Testis (tissue), 2 donors: ENCODE data around the gene SLCO3A1.

Experiments
- POLR2A ChIP-seq: fragments of 450-650 bp; IDR thresholded peaks from one replicate; pipeline ENCODE4 v1.6.1; 2017; ENCODE audit warnings: antibody characterized with exemption, mild to moderate bottlenecking, moderate library complexity
- TF ChIP-seq, protein P1 (sequence below), 3 experiments: fragments of 450-650 bp in 2 of 3; fragments of 200-600 bp in 1 of 3; sonication (generic) in 1 of 3; IDR thresholded peaks; one replicate each; pipeline ENCODE4 v1.5.1; 2016 to 2019; ENCODE audit warnings: antibody characterized with exemption in 3 of 3, mild to moderate bottlenecking in 2 of 3, moderate library complexity in 1 of 3

DNA sequence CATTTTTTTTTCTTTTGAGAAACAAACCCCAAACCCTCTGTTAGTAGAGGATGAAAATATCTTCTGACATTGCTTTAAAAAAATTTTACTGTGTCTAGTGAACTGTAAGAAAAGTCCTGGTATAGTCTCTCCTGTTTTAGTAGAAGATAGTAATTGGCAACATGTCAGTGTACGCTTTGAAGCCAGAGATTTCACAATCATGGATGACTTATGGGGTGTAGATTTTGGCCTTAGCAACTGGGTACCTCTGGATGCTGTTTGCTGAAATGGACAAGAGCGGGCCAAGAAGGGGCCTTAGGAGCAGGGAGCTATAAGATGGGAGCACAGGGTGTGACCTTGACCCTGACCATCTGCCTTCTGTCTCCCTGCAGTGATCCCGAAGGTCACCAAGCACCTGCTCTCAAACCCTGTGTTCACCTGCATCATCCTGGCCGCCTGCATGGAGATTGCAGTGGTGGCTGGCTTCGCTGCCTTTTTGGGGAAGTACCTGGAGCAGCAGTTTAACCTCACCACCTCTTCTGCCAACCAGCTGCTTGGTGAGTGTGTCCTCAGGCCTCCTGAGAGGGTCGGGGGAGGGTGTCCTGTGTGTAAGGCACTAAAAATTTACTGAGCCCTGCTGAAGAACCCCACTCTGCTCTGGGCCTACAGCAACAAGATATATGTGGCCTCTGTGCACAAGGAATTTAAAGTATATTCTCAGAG is 266.7 kb downstream of the SLCO3A1 start:
- TF ChIP-seq, protein P1, sequence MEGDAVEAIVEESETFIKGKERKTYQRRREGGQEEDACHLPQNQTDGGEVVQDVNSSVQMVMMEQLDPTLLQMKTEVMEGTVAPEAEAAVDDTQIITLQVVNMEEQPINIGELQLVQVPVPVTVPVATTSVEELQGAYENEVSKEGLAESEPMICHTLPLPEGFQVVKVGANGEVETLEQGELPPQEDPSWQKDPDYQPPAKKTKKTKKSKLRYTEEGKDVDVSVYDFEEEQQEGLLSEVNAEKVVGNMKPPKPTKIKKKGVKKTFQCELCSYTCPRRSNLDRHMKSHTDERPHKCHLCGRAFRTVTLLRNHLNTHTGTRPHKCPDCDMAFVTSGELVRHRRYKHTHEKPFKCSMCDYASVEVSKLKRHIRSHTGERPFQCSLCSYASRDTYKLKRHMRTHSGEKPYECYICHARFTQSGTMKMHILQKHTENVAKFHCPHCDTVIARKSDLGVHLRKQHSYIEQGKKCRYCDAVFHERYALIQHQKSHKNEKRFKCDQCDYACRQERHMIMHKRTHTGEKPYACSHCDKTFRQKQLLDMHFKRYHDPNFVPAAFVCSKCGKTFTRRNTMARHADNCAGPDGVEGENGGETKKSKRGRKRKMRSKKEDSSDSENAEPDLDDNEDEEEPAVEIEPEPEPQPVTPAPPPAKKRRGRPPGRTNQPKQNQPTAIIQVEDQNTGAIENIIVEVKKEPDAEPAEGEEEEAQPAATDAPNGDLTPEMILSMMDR (IDR thresholded peaks at IDR 0.05), result no peak
- TF ChIP-seq POLR2A, result no peak
